Vagina (tissue), 2 donors: ENCODE results near the gene DVL1.

Source experiments
- POLR2A ChIP-seq, 2 donors: fragments of 450-650 bp; IDR thresholded peaks; one replicate each; pipeline ENCODE4 v1.6.1; 2017; ENCODE audit warnings: antibody characterized with exemption in 2 of 2, mild to moderate bottlenecking in 2 of 2, moderate library complexity in 2 of 2
- POLR2AphosphoS5 ChIP-seq, 2 donors: sonication (generic); formaldehyde crosslinking; IDR thresholded peaks; one replicate each; pipeline ENCODE4 v1.9.0; 2017; ENCODE audit warnings: antibody characterized with exemption in 2 of 2, mild to moderate bottlenecking in 2 of 2, low read depth in 1 of 2; ENCODE audit not compliant: insufficient read depth in 1 of 2
- TF ChIP-seq, protein P1 (sequence below), 3 experiments: fragments of 450-650 bp in 2 of 3; fragments of 200-600 bp in 1 of 3; sonication (generic) in 1 of 3; IDR thresholded peaks; one replicate each; pipeline ENCODE4 v1.5.1; 2017 to 2019; ENCODE audit warnings: antibody characterized with exemption in 3 of 3, mild to moderate bottlenecking in 2 of 3, moderate library complexity in 2 of 3

DNA sequence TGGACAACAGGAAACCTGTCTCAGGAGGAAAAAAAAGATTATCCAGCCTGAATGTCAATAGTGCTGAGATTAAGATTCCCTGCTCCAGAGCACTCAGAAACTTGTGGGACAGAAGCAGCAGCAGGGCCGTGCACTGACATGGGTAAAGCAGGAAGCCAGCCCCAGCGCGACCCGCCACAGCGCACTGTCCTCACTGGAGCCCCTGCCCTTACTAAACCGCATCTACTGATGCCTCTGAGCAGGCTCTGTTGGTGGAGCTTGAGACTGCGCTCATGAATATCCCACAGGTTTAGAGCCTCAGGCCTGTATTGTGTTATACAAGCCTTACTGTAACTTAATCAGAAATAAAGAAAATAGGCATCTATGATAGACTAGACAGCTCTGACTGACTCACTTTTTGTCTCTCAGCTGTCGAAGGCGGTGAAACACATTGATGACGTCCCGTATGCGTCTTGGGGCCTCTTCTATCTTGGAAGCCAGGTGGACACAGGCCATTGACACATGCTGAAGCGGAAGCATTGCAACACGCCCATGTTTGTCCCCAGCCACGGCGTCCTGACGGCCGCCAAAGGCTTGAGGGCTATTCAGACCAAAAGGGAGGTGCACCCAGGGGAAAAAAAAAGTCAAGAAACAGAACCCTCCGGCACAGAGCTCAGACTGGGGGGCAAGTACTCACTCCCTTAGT, 48.8 kb upstream of the DVL1 start:
- TF ChIP-seq, protein P1, sequence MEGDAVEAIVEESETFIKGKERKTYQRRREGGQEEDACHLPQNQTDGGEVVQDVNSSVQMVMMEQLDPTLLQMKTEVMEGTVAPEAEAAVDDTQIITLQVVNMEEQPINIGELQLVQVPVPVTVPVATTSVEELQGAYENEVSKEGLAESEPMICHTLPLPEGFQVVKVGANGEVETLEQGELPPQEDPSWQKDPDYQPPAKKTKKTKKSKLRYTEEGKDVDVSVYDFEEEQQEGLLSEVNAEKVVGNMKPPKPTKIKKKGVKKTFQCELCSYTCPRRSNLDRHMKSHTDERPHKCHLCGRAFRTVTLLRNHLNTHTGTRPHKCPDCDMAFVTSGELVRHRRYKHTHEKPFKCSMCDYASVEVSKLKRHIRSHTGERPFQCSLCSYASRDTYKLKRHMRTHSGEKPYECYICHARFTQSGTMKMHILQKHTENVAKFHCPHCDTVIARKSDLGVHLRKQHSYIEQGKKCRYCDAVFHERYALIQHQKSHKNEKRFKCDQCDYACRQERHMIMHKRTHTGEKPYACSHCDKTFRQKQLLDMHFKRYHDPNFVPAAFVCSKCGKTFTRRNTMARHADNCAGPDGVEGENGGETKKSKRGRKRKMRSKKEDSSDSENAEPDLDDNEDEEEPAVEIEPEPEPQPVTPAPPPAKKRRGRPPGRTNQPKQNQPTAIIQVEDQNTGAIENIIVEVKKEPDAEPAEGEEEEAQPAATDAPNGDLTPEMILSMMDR (IDR thresholded peaks at IDR 0.05), result no peak
- TF ChIP-seq POLR2A (IDR thresholded peaks at IDR 0.05) (no peak), POLR2AphosphoS5 (IDR thresholded peaks at IDR 0.05; ENCODE audit: insufficient read depth in 1 of 2, low read depth in 1 of 2) (no peak)
